HCT116 (cell line): ENCODE measurements around the gene PBLD. TPM values are rescaled to one million over a fixed set of nuclear protein-coding genes. Genes with fewer than 3 reads are reported as not detected.

Experiments used
- ATAC-seq: fragments of 200-7000 bp; cut with Tn5 transposase; 2 replicates; pipeline ENCODE4 v1.9.1; 2020; ENCODE audit warnings: mild to moderate bottlenecking, moderate library complexity
- BruUV-seq: library from RNA; stranded (reverse); fragments of 400-500 nt; replicated peaks from 2 replicates; lab custom pipeline; 2021; lab: Mats Ljungman, UMichigan
- CTCF ChIA-PET: fragments of 300-600 bp; sonication (Branson Sonifier 250); formaldehyde crosslinking; loops from one replicate; lab custom pipeline; 2021; ENCODE audit warnings: antibody characterized with exemption; lab: Charles Lee
- POLR2A ChIA-PET: fragments of 300-600, 350-600 bp; sonication (Branson Sonifier 250); formaldehyde crosslinking; loops from one replicate; lab custom pipeline; 2021; ENCODE audit warnings: antibody characterized with exemption; lab: Charles Lee
- RAD21 ChIA-PET, 2 experiments: fragments of 300-600 bp; sonication (Branson Sonifier 250); formaldehyde crosslinking; loops; one replicate each; lab custom pipeline; 2023; ENCODE audit warnings: low total read pairs in 2 of 2; ENCODE audit not compliant: uncharacterized antibody in 2 of 2, unreplicated experiment in 2 of 2, low non-redundant PET in 1 of 2; lab: Charles Lee
- DNase-seq: peaks from one replicate; pipeline ENCODE4 v3.0.0-alpha.2; 2010; ENCODE audit warnings: low read depth, low spot score
- H2AFZ ChIP-seq: fragments of 200-600 bp; shearing (Covaris generic), sonication (generic); 2 replicates; pipeline ENCODE4 v1.6.1; 2017; ENCODE audit warnings: low read depth, mixed run types, mixed read lengths, antibody characterized with exemption, low read length; ENCODE audit not compliant: poor library complexity, severe bottlenecking
- H3K27ac ChIP-seq: 2 replicates; pipeline ENCODE4 v1.5.1; 2012; ENCODE audit warnings: low read depth, low read length
- H3K27me3 ChIP-seq: fragments of 200-600 bp; sonication (generic); 2 replicates; pipeline ENCODE4 v1.6.1; 2016; ENCODE audit warnings: mixed run types, low read length, mixed read lengths; ENCODE audit not compliant: insufficient read depth
- H3K36me3 ChIP-seq, 2 experiments: fragments of 200-500 bp in 1 of 2; fragments of 200-600 bp in 1 of 2; sonication (Bioruptor generic) in 1 of 2; sonication (generic) in 1 of 2; 2 replicates each; pipeline versions ENCODE4 v1.5.1 to v1.6.1; 2014 to 2016; ENCODE audit warnings: low read length in 2 of 2, inconsistent platforms in 1 of 2, mixed read lengths in 1 of 2, mixed run types in 1 of 2; ENCODE audit not compliant: insufficient read depth in 2 of 2, control insufficient read depth in 1 of 2
- H3K4me1 ChIP-seq, 2 experiments: fragments of 200-600 bp in 1 of 2; sonication (generic) in 1 of 2; 2 replicates each; pipeline versions ENCODE4 v1.5.1 to v1.6.1; 2012 to 2017; ENCODE audit warnings: low read length in 2 of 2, inconsistent platforms in 1 of 2, mild to moderate bottlenecking in 1 of 2, mixed read lengths in 1 of 2, mixed run types in 1 of 2, moderate library complexity in 1 of 2; ENCODE audit not compliant: insufficient read depth in 2 of 2, control insufficient read depth in 1 of 2
- H3K4me2 ChIP-seq: fragments of 200-600 bp; sonication (generic); 2 replicates; pipeline ENCODE4 v1.6.1; 2017; ENCODE audit warnings: mixed run types, low read length, mixed read lengths
- H3K4me3 ChIP-seq, 2 experiments: fragments of 200-600 bp in 1 of 2; sonication (generic) in 1 of 2; replicated peaks in 1 of 2; 2 replicates each; pipeline ENCODE4 v1.5.1; 2011 to 2016; ENCODE audit warnings: low read length in 2 of 2, control low read depth in 1 of 2, low read depth in 1 of 2, mild to moderate bottlenecking in 1 of 2, mixed read lengths in 1 of 2, mixed run types in 1 of 2
- H3K79me2 ChIP-seq: fragments of 200-600 bp; sonication (generic); 2 replicates; pipeline ENCODE4 v1.6.1; 2017; ENCODE audit warnings: mild to moderate bottlenecking, mixed run types, low read length, moderate library complexity, mixed read lengths; ENCODE audit not compliant: insufficient read depth
- H3K9ac ChIP-seq: fragments of 200-600 bp; sonication (generic); 2 replicates; pipeline ENCODE4 v1.6.1; 2016; ENCODE audit warnings: low read length, mixed read lengths
- H3K9me2 ChIP-seq: fragments of 200-600 bp; sonication (generic), shearing (Covaris generic); 2 replicates; pipeline ENCODE4 v1.6.1; 2017; ENCODE audit warnings: mixed run types, mild to moderate bottlenecking, moderate library complexity; ENCODE audit not compliant: insufficient read depth
- H3K9me3 ChIP-seq, 2 experiments: fragments of 200-500 bp in 1 of 2; fragments of 200-600 bp in 1 of 2; sonication (Bioruptor generic) in 1 of 2; sonication (generic) in 1 of 2; 2 replicates each; pipeline ENCODE4 v1.6.1; 2014 to 2017; ENCODE audit warnings: low read length in 2 of 2, mixed read lengths in 2 of 2, inconsistent platforms in 1 of 2, low read depth in 1 of 2, mild to moderate bottlenecking in 1 of 2, mixed run types in 1 of 2, moderate library complexity in 1 of 2; ENCODE audit not compliant: control insufficient read depth in 1 of 2, insufficient read depth in 1 of 2
- H4K20me1 ChIP-seq: fragments of 200-600 bp; sonication (generic), shearing (Covaris generic); 2 replicates; pipeline ENCODE4 v1.6.1; 2017; ENCODE audit warnings: mixed run types, mild to moderate bottlenecking, moderate library complexity; ENCODE audit not compliant: insufficient read depth
- ATF3 ChIP-seq: IDR thresholded peaks from 2 replicates; pipeline ENCODE4 v1.6.1; 2012
- CEBPB ChIP-seq: IDR thresholded peaks from 2 replicates; pipeline ENCODE4 v1.6.1; 2012; ENCODE audit warnings: low read depth
- CTCF ChIP-seq, 3 experiments: fragments of 200-600 bp in 1 of 3; sonication (generic) in 1 of 3; IDR thresholded peaks in 2 of 3; conservative IDR thresholded peaks in 1 of 3; 2 replicates each; pipeline ENCODE4 v1.5.1; 2012 to 2017; ENCODE audit warnings: low read depth in 2 of 3, low read length in 2 of 3, antibody characterized with exemption in 1 of 3, borderline replicate concordance in 1 of 3, control low read depth in 1 of 3, mild to moderate bottlenecking in 1 of 3, mixed read lengths in 1 of 3, mixed run types in 1 of 3, moderate library complexity in 1 of 3; ENCODE audit not compliant: insufficient read depth in 1 of 3
- EGR1 ChIP-seq: IDR thresholded peaks from 2 replicates; pipeline ENCODE4 v1.6.1; 2012; ENCODE audit warnings: low read depth
- EZH2 ChIP-seq: fragments of 200-600 bp; sonication (generic); IDR thresholded peaks from 2 replicates; pipeline ENCODE4 v1.6.1; 2017; ENCODE audit warnings: antibody characterized with exemption, mixed run types
- EZH2phosphoT487 ChIP-seq: fragments of 200-600 bp; IDR thresholded peaks from 2 replicates; pipeline ENCODE4 v1.6.1; 2018; ENCODE audit warnings: antibody characterized with exemption, borderline replicate concordance
- FOSL1 ChIP-seq: IDR thresholded peaks from 2 replicates; pipeline ENCODE4 v1.6.1; 2012; ENCODE audit warnings: low read depth
- POLR2A ChIP-seq: IDR thresholded peaks from 2 replicates; pipeline ENCODE4 v1.7.0; 2011; ENCODE audit warnings: borderline replicate concordance; ENCODE audit not compliant: insufficient read depth, insufficient read length; ENCODE audit errors: extremely low read depth
- RAD21 ChIP-seq: IDR thresholded peaks from 2 replicates; pipeline ENCODE4 v1.6.1; 2012; ENCODE audit warnings: low read depth, mild to moderate bottlenecking
- SIN3A ChIP-seq: IDR thresholded peaks from 2 replicates; pipeline ENCODE4 v1.6.1; 2012; ENCODE audit warnings: low read depth
- SP1 ChIP-seq: IDR thresholded peaks from 2 replicates; pipeline ENCODE4 v1.6.1; 2012; ENCODE audit warnings: low read depth
- SRF ChIP-seq: IDR thresholded peaks from 2 replicates; pipeline ENCODE4 v1.6.1; 2012; ENCODE audit warnings: low read depth
- TCF7L2 ChIP-seq: IDR thresholded peaks from 2 replicates; pipeline ENCODE4 v1.7.0; 2011; ENCODE audit warnings: borderline replicate concordance, inconsistent platforms; ENCODE audit not compliant: insufficient read depth, insufficient read length; ENCODE audit errors: extremely low read depth
- YY1 ChIP-seq: IDR thresholded peaks from 2 replicates; pipeline ENCODE4 v1.6.1; 2011; ENCODE audit warnings: low read length, low read depth, moderate library complexity, mild to moderate bottlenecking; ENCODE audit not compliant: insufficient replicate concordance; ENCODE audit errors: extremely low read depth
- ZFX ChIP-seq: fragments of 450-650 bp; IDR thresholded peaks from 2 replicates; pipeline ENCODE4 v1.6.1; 2017
- ZNF274 ChIP-seq: fragments of 200-500 bp; sonication (Bioruptor generic); IDR thresholded peaks from 2 replicates; pipeline ENCODE4 v1.6.1; 2014; ENCODE audit warnings: mild to moderate bottlenecking, low read depth, low read length, inconsistent platforms
- intact Hi-C: fragments of 100-400 bp; cut with micrococcal nuclease; formaldehyde crosslinking; loops from 2 replicates; pipeline ENCODE4 v1.10.0; 2022
- total RNA-seq: library from RNA; stranded (reverse); gene quantifications from one replicate; pipeline ENCODE4 v1.2.1, GENCODE V29; 2021; ENCODE audit not compliant: unreplicated experiment

The PBLD gene
- total RNA-seq, 1 experiment from 2014 or later = 2.2 TPM

GRCh38 chr10:68346774-68347173 is 14.0 kb upstream of the PBLD start:
- no peak for ATAC-seq
- Histone ChIP-seq H3K9me2 (no peaks in the 10 kb centered on the region), H3K9ac (no peak overlapping the region), H3K9me3 (no peaks in the 10 kb centered on the region), H3K27ac (no peak overlapping the region), H4K20me1 (peaks cover 12% of the 10 kb centered on the region; the same call in 1 of the 2 replicates), H3K4me3 (no peak overlapping the region), H2AFZ (no peak overlapping the region), H3K27me3 (no peaks in the 10 kb centered on the region), H3K79me2 (peaks cover 24% of the 10 kb centered on the region), H3K36me3 (peaks cover 28 to 40% of the 10 kb centered on the region in 2 experiments), H3K4me2 (no peak overlapping the region), H3K4me1 (no peaks in the 10 kb centered on the region)
- no peak for DNase-seq
- ChIA-PET RAD21 (no interaction called here), POLR2A (interaction anchor here (2.2 kb wide), 1 partner anchor 15 kb away, joined by 11 read pairs; the partner anchor contains the start of gene HNRNPH3), CTCF (interaction anchor here (1.4 to 2.3 kb wide), 2 partner anchors 134 to 559 kb away, joined by 3 to 8 read pairs; no protein-coding TSS in a partner anchor)
- no peak for TF ChIP-seq RAD21
- TF ChIP-seq YY1 = no peak
- no peak for TF ChIP-seq EZH2
- TF ChIP-seq ATF3 = no peak
- TF ChIP-seq EZH2phosphoT487 = no peak
- no peak for TF ChIP-seq FOSL1
- TF ChIP-seq EGR1 = no peak
- TF ChIP-seq SRF = no peak
- intact Hi-C loops = no loop called here
- no TSS peak for BruUV-seq

- Histone ChIP-seq H2AFZ (no peak overlapping the region), H3K79me2 (peaks cover 35% of the 10 kb centered on the region), H3K9me3 (no peaks in the 10 kb centered on the region), H4K20me1 (peaks cover 20% of the 10 kb centered on the region; the same call in 1 of the 2 replicates), H3K36me3 (peaks cover 40 to 52% of the 10 kb centered on the region in 2 experiments), H3K9me2 (no peaks in the 10 kb centered on the region), H3K9ac (no peak overlapping the region), H3K27me3 (no peaks in the 10 kb centered on the region), H3K4me1 (no peaks in the 10 kb centered on the region), H3K27ac (no peak overlapping the region), H3K4me3 (no peak overlapping the region), H3K4me2 (no peak overlapping the region)
- ATAC-seq = no peak
- ChIA-PET RAD21 (no interaction called here), CTCF (no interaction called here), POLR2A (no interaction called here)
- intact Hi-C loops = no loop called here
- no TSS peak for BruUV-seq
- no peak for DNase-seq
- TF ChIP-seq TCF7L2 (no peak), POLR2A (no peak), ZNF274 (no peak), SP1 (no peak), EGR1 (no peak), SIN3A (no peak), RAD21 (no peak), CEBPB (no peak), CTCF (IDR thresholded peaks at IDR 0.05 in 2 of 3, conservative IDR thresholded peaks at IDR 0.05 in 1 of 3; ENCODE audit: borderline replicate concordance in 1 of 3, insufficient read depth in 1 of 3, low read depth in 2 of 3, low read length in 2 of 3) (no peak), ZFX (no peak), ATF3 (no peak)
- TF ChIP-seq, all 23 proteins: peak for 0
Observed at GRCh38 chr10:68345621-68346020, 12.9 kb upstream of the PBLD start.
